Endothelial cell of umbilical vein (primary cell): ENCODE measurements around the gene COX7A2L. TPM values are rescaled to one million over a fixed set of nuclear protein-coding genes. Genes with fewer than 3 reads are reported as not detected.

Source experiments
- BruUV-seq: library from RNA; stranded (reverse); fragments of 400-500 nt; replicated peaks from 2 replicates; lab custom pipeline; 2021; lab: Mats Ljungman, UMichigan
- CTCF ChIA-PET: fragments of 300-600, 350-600 bp; sonication (Branson Sonifier 250); formaldehyde crosslinking; loops from one replicate; lab custom pipeline; 2021; ENCODE audit warnings: antibody characterized with exemption, inconsistent platforms; lab: Charles Lee
- POLR2A ChIA-PET: fragments of 300-600, 350-600 bp; sonication (Branson Sonifier 250); formaldehyde crosslinking; loops from one replicate; lab custom pipeline; 2021; ENCODE audit warnings: antibody characterized with exemption, inconsistent platforms; lab: Charles Lee
- DNase-seq: peaks from one replicate; pipeline ENCODE4 v3.0.0-alpha.2; 2011; ENCODE audit warnings: low read depth, low spot score
- FAIRE-seq: peaks from 2 replicates; lab custom pipeline; 2011; peaks lifted over from hg19 to GRCh38; lab: Jason Lieb, UNC
- H2AFZ ChIP-seq: 2 replicates; pipeline ENCODE4 v1.6.0; 2012; ENCODE audit warnings: low read depth, low read length, control low read depth, inconsistent platforms
- H3K27ac ChIP-seq: 2 replicates; pipeline ENCODE4 v1.5.1; 2011; ENCODE audit warnings: low read depth, mild to moderate bottlenecking, control low read depth, low read length, moderate library complexity; ENCODE audit not compliant: insufficient read depth
- H3K27me3 ChIP-seq, 2 experiments: 2 replicates each; pipeline versions ENCODE4 v1.6.0 to v1.6.1; 2011; ENCODE audit warnings: low read length in 2 of 2, mixed read lengths in 1 of 2; ENCODE audit not compliant: control insufficient read depth in 2 of 2, insufficient read depth in 2 of 2
- H3K36me3 ChIP-seq, 2 experiments: 2 replicates in 1 of 2; 3 replicates in 1 of 2; pipeline ENCODE4 v1.5.1; 2011; ENCODE audit warnings: low read length in 2 of 2, mild to moderate bottlenecking in 1 of 2, moderate library complexity in 1 of 2; ENCODE audit not compliant: control insufficient read depth in 2 of 2, insufficient read depth in 2 of 2; ENCODE audit errors: extremely low read depth in 1 of 2
- H3K4me1 ChIP-seq: 3 replicates; pipeline ENCODE4 v1.5.1; 2011; ENCODE audit warnings: mild to moderate bottlenecking, low read length; ENCODE audit not compliant: control insufficient read depth, insufficient read depth; ENCODE audit errors: extremely low read depth
- H3K4me2 ChIP-seq: 2 replicates; pipeline ENCODE4 v1.6.1; 2011; ENCODE audit warnings: low read length, control low read depth, mixed read lengths; ENCODE audit not compliant: insufficient read depth
- H3K4me3 ChIP-seq, 3 experiments: fragments of 200-600 bp in 1 of 3; sonication (generic), shearing (Covaris generic) in 1 of 3; replicated peaks in 1 of 3; 2 replicates each; pipeline ENCODE4 v1.5.1; 2011 to 2016; ENCODE audit warnings: control low read depth in 3 of 3, low read length in 3 of 3, mild to moderate bottlenecking in 2 of 3, inconsistent platforms in 1 of 3, low read depth in 1 of 3, moderate library complexity in 1 of 3; ENCODE audit not compliant: insufficient read depth in 1 of 3
- H3K79me2 ChIP-seq: 2 replicates; pipeline ENCODE4 v1.6.0; 2012; ENCODE audit warnings: low read length, inconsistent platforms; ENCODE audit not compliant: control insufficient read depth, insufficient read depth
- H3K9ac ChIP-seq: replicated peaks from 2 replicates; pipeline ENCODE3; 2011; ENCODE audit warnings: low read length, control low read depth; ENCODE audit not compliant: insufficient read depth; ENCODE audit errors: extremely low read depth
- H3K9me1 ChIP-seq: replicated peaks from 3 replicates; pipeline ENCODE4 v1.6.0; 2011; ENCODE audit warnings: mild to moderate bottlenecking, low read length; ENCODE audit not compliant: control insufficient read depth, insufficient read depth; ENCODE audit errors: extremely low read depth
- H3K9me3 ChIP-seq: replicated peaks from 2 replicates; pipeline ENCODE4 v1.5.1; 2012; ENCODE audit warnings: low read length, inconsistent platforms; ENCODE audit not compliant: control insufficient read depth, insufficient read depth
- H4K20me1 ChIP-seq: replicated peaks from 2 replicates; pipeline ENCODE3; 2011; ENCODE audit warnings: mild to moderate bottlenecking, low read length; ENCODE audit not compliant: control insufficient read depth, insufficient read depth; ENCODE audit errors: extremely low read depth
- CTCF ChIP-seq, 2 donors: IDR thresholded peaks; 1 replicate in 1 of 2; 2 replicates in 1 of 2; pipeline ENCODE4 v1.5.1; 2011; ENCODE audit warnings: low read length in 2 of 2, mild to moderate bottlenecking in 2 of 2, moderate library complexity in 2 of 2, control low read depth in 1 of 2, inconsistent platforms in 1 of 2, low read depth in 1 of 2; ENCODE audit not compliant: insufficient read depth in 1 of 2; ENCODE audit errors: extremely low read depth in 1 of 2
- EZH2 ChIP-seq: IDR thresholded peaks from 2 replicates; pipeline ENCODE4 v1.6.1; 2012; ENCODE audit warnings: borderline replicate concordance, low read depth, mild to moderate bottlenecking, moderate library complexity, low read length, inconsistent platforms; ENCODE audit not compliant: severe bottlenecking
- FOS ChIP-seq: IDR thresholded peaks from 2 replicates; pipeline ENCODE4 v1.6.1; 2011; ENCODE audit warnings: mild to moderate bottlenecking, low read length, moderate library complexity, borderline replicate concordance; ENCODE audit not compliant: insufficient read depth
- GATA2 ChIP-seq: IDR thresholded peaks from 2 replicates; pipeline ENCODE4 v1.7.0; 2011; ENCODE audit warnings: low read depth, mild to moderate bottlenecking, moderate library complexity, mixed read lengths, low read length; ENCODE audit not compliant: insufficient read length, insufficient read depth
- JUN ChIP-seq: IDR thresholded peaks from 2 replicates; pipeline ENCODE4 v1.6.1; 2011; ENCODE audit warnings: borderline replicate concordance, low read depth; ENCODE audit not compliant: insufficient read length, insufficient read depth
- MAX ChIP-seq: IDR thresholded peaks from 2 replicates; pipeline ENCODE4 v1.6.1; 2011; ENCODE audit not compliant: insufficient read depth, insufficient read length
- MYC ChIP-seq: IDR thresholded peaks from one replicate; pipeline ENCODE4 v1.6.1; 2011; ENCODE audit warnings: mild to moderate bottlenecking, low read depth, low read length
- POLR2A ChIP-seq: IDR thresholded peaks from 2 replicates; pipeline ENCODE4 v1.6.1; 2012; ENCODE audit warnings: low read depth, mild to moderate bottlenecking, control low read depth, low read length
- POLR2AphosphoS5 ChIP-seq: IDR thresholded peaks from 2 replicates; pipeline ENCODE4 v1.6.1; 2012; ENCODE audit warnings: low read depth, mild to moderate bottlenecking, control low read depth, low read length, moderate library complexity; ENCODE audit not compliant: insufficient read depth
- dilution Hi-C: fragments of 300-500 bp; cut with MboI; formaldehyde crosslinking; loops from one replicate; pipeline ENCODE4 v1.15.0; 2019; ENCODE audit warnings: low sequenced_read_pairs; ENCODE audit not compliant: extremely low pct_ligation_motif_present
- intact Hi-C: fragments of 100-400 bp; cut with micrococcal nuclease; formaldehyde crosslinking; loops from one replicate; pipeline ENCODE4 v1.10.0; 2022
- polyA plus RNA-seq, 4 experiments: library from polyadenylated mRNA; depleted of rRNA in 3 of 4; stranded (reverse) in 3 of 4; unstranded in 1 of 4; fragments of >200 nt; gene quantifications; 2 replicates each; pipeline versions ENCODE4 v1.2.1 to v1.2.3, GENCODE V29; 2011 to 2012; ENCODE audit warnings: missing spikeins in 1 of 4
- total RNA-seq: library from RNA; stranded (reverse); gene quantifications from 2 replicates; pipeline ENCODE4 v1.2.3, GENCODE V29; 2021

The COX7A2L gene
- total and polyA plus RNA-seq, 2 donors (not counting 3 experiments of a cell fraction or from before 2014, with no cell fraction given), result 94.2 to 119 TPM

DNA sequence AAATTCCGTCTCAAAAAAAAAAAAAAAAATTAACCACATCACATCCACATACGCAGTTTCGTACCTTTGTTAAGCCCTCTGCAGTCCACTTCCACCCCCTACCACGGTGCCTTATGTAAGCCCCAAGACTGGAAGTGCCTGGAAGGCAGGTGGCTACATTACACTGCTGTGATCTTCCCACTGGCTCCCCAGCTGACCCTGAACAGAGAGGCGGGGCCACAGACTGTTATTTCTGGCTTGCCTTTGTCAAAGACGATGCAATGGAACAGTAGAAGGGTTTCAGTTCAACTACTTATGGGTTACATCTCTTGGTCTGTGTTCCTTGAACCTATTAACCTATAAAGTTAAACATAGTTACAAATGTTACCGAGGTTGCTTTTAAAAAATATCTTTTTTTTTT lies 15.7 kb upstream of the COX7A2L start:
- H3K36me3 ChIP-seq, result no peaks in the 10 kb centered on the region

More for the DNA sequence above, 15.7 kb upstream of the COX7A2L start:
- H3K9me3 ChIP-seq, result no peaks in the 10 kb centered on the region
- CTCF ChIA-PET, result no interaction called here
- POLR2A ChIA-PET, result no interaction called here
- H3K27me3 ChIP-seq, result no peaks in the 10 kb centered on the region
- H3K4me2 ChIP-seq, result no peak overlapping the region
- H3K4me1 ChIP-seq, result no peaks in the 10 kb centered on the region
- DNase-seq (no peak), FAIRE-seq (no peak)
- TF ChIP-seq EZH2, result no peak
- TF ChIP-seq JUN, result no peak
- TF ChIP-seq MYC, result no peak
- TF ChIP-seq GATA2, result no peak
- no peak for TF ChIP-seq POLR2A
- TF ChIP-seq FOS, result no peak
- TF ChIP-seq POLR2AphosphoS5, result no peak
- no peak for TF ChIP-seq CTCF (IDR thresholded peaks at IDR 0.05; ENCODE audit: extremely low read depth in 1 of 2, insufficient read depth in 1 of 2, low read depth in 1 of 2, low read length in 2 of 2)
- no peak for TF ChIP-seq MAX
- dilution Hi-C loops, result no loop called here
- H4K20me1 ChIP-seq, result no peaks in the 10 kb centered on the region
- no peaks in the 10 kb centered on the region for H3K79me2 ChIP-seq
- H3K27ac ChIP-seq, result no peak overlapping the region
- no peak overlapping the region for H3K9ac ChIP-seq
- no peak overlapping the region for H3K4me3 ChIP-seq
- no peaks in the 10 kb centered on the region for H3K9me1 ChIP-seq
- intact Hi-C loops, result no loop called here
- no peak overlapping the region for H2AFZ ChIP-seq
- BruUV-seq, result no TSS peak
